Caco-2 (cell line): Measurements from ENCODE around the gene CACNA1C. TPM values are rescaled to one million over a fixed set of nuclear protein-coding genes. Genes with fewer than 3 reads are reported as not detected.

Source experiments
- BruUV-seq: library from RNA; stranded (reverse); fragments of 400-500 nt; replicated peaks from 2 replicates; lab custom pipeline; 2021; lab: Mats Ljungman, UMichigan
- CTCF ChIA-PET: fragments of 300-600 bp; sonication (Branson Sonifier 250); formaldehyde crosslinking; loops from one replicate; lab custom pipeline; 2022; ENCODE audit warnings: antibody characterized with exemption; lab: Charles Lee
- POLR2A ChIA-PET: fragments of 300-600 bp; sonication (Branson Sonifier 250); formaldehyde crosslinking; loops from one replicate; lab custom pipeline; 2022; ENCODE audit warnings: antibody characterized with exemption; lab: Charles Lee
- DNase-seq, 2 experiments: peaks; one replicate each; pipeline versions ENCODE4 v3.0.0 to v3.0.0-alpha.2; 2020 to 2022
- H3K27me3 ChIP-seq: replicated peaks from 2 replicates; pipeline ENCODE4 v1.6.0; 2011; ENCODE audit warnings: low read length; ENCODE audit not compliant: control insufficient read depth, insufficient read depth
- H3K36me3 ChIP-seq: 2 replicates; pipeline ENCODE4 v1.5.1; 2011; ENCODE audit warnings: low read length; ENCODE audit not compliant: control insufficient read depth, insufficient read depth
- H3K4me1 ChIP-seq: fragments of 250-450 bp; sonication (Bioruptor Pico); 2 replicates; pipeline ENCODE4 v1.5.1; 2020; ENCODE audit warnings: mild to moderate bottlenecking
- H3K4me3 ChIP-seq: 2 replicates; pipeline ENCODE4 v1.5.1; 2011; ENCODE audit warnings: low read depth, mild to moderate bottlenecking, control low read depth, low read length
- H3K9me3 ChIP-seq: fragments of 250-450 bp; sonication (Bioruptor Pico); 2 replicates; pipeline ENCODE4 v1.5.1; 2020; ENCODE audit warnings: mild to moderate bottlenecking, moderate library complexity
- H3K27ac Mint-ChIP-seq: one replicate; pipeline ENCODE4 v1.8.0; 2022; ENCODE audit warnings: mixed read lengths; ENCODE audit not compliant: unreplicated experiment
- H3K27me3 Mint-ChIP-seq: one replicate; pipeline ENCODE4 v1.8.0; 2022; ENCODE audit warnings: mixed read lengths; ENCODE audit not compliant: insufficient read depth, unreplicated experiment
- H3K36me3 Mint-ChIP-seq: one replicate; pipeline ENCODE4 v1.8.0; 2022; ENCODE audit warnings: mild to moderate bottlenecking, mixed read lengths; ENCODE audit not compliant: insufficient read depth, unreplicated experiment
- H3K4me1 Mint-ChIP-seq: one replicate; pipeline ENCODE4 v1.8.0; 2022; ENCODE audit warnings: low read depth, mixed read lengths; ENCODE audit not compliant: unreplicated experiment
- H3K4me3 Mint-ChIP-seq: one replicate; pipeline ENCODE4 v1.8.0; 2022; ENCODE audit warnings: mild to moderate bottlenecking, moderate library complexity, mixed read lengths; ENCODE audit not compliant: unreplicated experiment
- H3K9me3 Mint-ChIP-seq: one replicate; pipeline ENCODE4 v1.8.0; 2022; ENCODE audit warnings: mixed read lengths; ENCODE audit not compliant: unreplicated experiment
- CTCF ChIP-seq, 2 experiments: fragments of 200-600 bp in 1 of 2; IDR thresholded peaks; 1 replicate in 1 of 2; 2 replicates in 1 of 2; pipeline versions ENCODE4 v1.5.1 to v1.8.0; 2011 to 2022; ENCODE audit warnings: antibody characterized with exemption in 1 of 2, control low read depth in 1 of 2, inconsistent platforms in 1 of 2, low read depth in 1 of 2, low read length in 1 of 2, mild to moderate bottlenecking in 1 of 2, moderate library complexity in 1 of 2; ENCODE audit not compliant: insufficient read depth in 1 of 2, severe bottlenecking in 1 of 2, unreplicated experiment in 1 of 2
- intact Hi-C: fragments of 100-400 bp; cut with micrococcal nuclease; formaldehyde crosslinking; loops from one replicate; pipeline ENCODE4 v1.10.0; 2022; ENCODE audit not compliant: unreplicated experiment
- total RNA-seq: library from RNA; stranded (reverse); gene quantifications from 2 replicates; pipeline ENCODE4 v1.2.3, GENCODE V29; 2022

The CACNA1C gene
- total RNA-seq, 1 experiment from 2014 or later: not detected

- BruUV-seq: no TSS peak
- Mint-ChIP-seq H3K4me3 (no peak overlapping the region), H3K27ac (no peak overlapping the region), H3K36me3 (no peaks in the 10 kb centered on the region), H3K27me3 (peaks cover 18% of the 10 kb centered on the region), H3K4me1 (no peaks in the 10 kb centered on the region), H3K9me3 (no peaks in the 10 kb centered on the region)
- TF ChIP-seq CTCF (IDR thresholded peaks at IDR 0.05; ENCODE audit: insufficient read depth in 1 of 2, low read depth in 1 of 2, low read length in 1 of 2, severe bottlenecking in 1 of 2, unreplicated experiment in 1 of 2): no peak
- CTCF ChIA-PET: no interaction called here
- no peak for DNase-seq
- Histone ChIP-seq H3K36me3 (no peaks in the 10 kb centered on the region; the same call in 1 of the 2 replicates), H3K4me3 (no peak overlapping the region), H3K9me3 (no peaks in the 10 kb centered on the region), H3K27me3 (peaks cover 5% of the 10 kb centered on the region), H3K4me1 (no peaks in the 10 kb centered on the region)
- intact Hi-C loops: no loop called here
- POLR2A ChIA-PET: no interaction called here
Observed at GRCh38 chr12:2390133-2390532, 337.3 kb downstream of the CACNA1C start.

- Histone ChIP-seq H3K27me3 (peaks cover 5% of the 10 kb centered on the region), H3K4me3 (no peak overlapping the region), H3K9me3 (no peaks in the 10 kb centered on the region), H3K4me1 (no peaks in the 10 kb centered on the region), H3K36me3 (no peaks in the 10 kb centered on the region; the same call in 1 of the 2 replicates)
- H3K36me3 Mint-ChIP-seq: no peaks in the 10 kb centered on the region
- peak in 1 of 2 experiments; percentile 16 for DNase-seq
- no peaks in the 10 kb centered on the region for H3K4me1 Mint-ChIP-seq
- CTCF ChIA-PET: no interaction called here
- no peak for TF ChIP-seq CTCF (IDR thresholded peaks at IDR 0.05; ENCODE audit: insufficient read depth in 1 of 2, low read depth in 1 of 2, low read length in 1 of 2, severe bottlenecking in 1 of 2, unreplicated experiment in 1 of 2)
- H3K4me3 Mint-ChIP-seq: no peak overlapping the region
- POLR2A ChIA-PET: no interaction called here
- BruUV-seq: no TSS peak
- peaks cover 14% of the 10 kb centered on the region for H3K27me3 Mint-ChIP-seq
- intact Hi-C loops: no loop called here
- H3K9me3 Mint-ChIP-seq: no peaks in the 10 kb centered on the region
- H3K27ac Mint-ChIP-seq: no peak overlapping the region
Observed at GRCh38 chr12:2390850-2391390, 338.1 kb downstream of the CACNA1C start.

- TF ChIP-seq CTCF (IDR thresholded peaks at IDR 0.05; ENCODE audit: insufficient read depth in 1 of 2, low read depth in 1 of 2, low read length in 1 of 2, severe bottlenecking in 1 of 2, unreplicated experiment in 1 of 2): no peak
- H3K27ac Mint-ChIP-seq: no peak overlapping the region
- intact Hi-C loops: no loop called here
- BruUV-seq: no TSS peak
- POLR2A ChIA-PET: no interaction called here
- CTCF ChIA-PET: interaction anchor here (0.6 kb wide), 1 partner anchor 153 kb away, joined by 4 read pairs; no protein-coding TSS in a partner anchor
- H3K36me3 ChIP-seq: no peaks in the 10 kb centered on the region; the same call in 1 of the 2 replicates
- no peaks in the 10 kb centered on the region for H3K9me3 Mint-ChIP-seq
- no peak overlapping the region for H3K4me3 ChIP-seq
- no peaks in the 10 kb centered on the region for H3K4me1 Mint-ChIP-seq
- H3K36me3 Mint-ChIP-seq: no peaks in the 10 kb centered on the region
- DNase-seq: peak in 1 of 2 experiments; percentile 5
- no peaks in the 10 kb centered on the region for H3K4me1 ChIP-seq
- peaks cover 14% of the 10 kb centered on the region for H3K27me3 Mint-ChIP-seq
- peaks cover 5% of the 10 kb centered on the region for H3K27me3 ChIP-seq
- H3K9me3 ChIP-seq: no peaks in the 10 kb centered on the region
- no peak overlapping the region for H3K4me3 Mint-ChIP-seq
Observed at GRCh38 chr12:2391740-2392331, 339.0 kb downstream of the CACNA1C start.
